ENCODE results near the gene LRRC43. TPM values are rescaled to one million over a fixed set of nuclear protein-coding genes. Genes with fewer than 3 reads are reported as not detected.

The LRRC43 gene
- total RNA-seq, 1 experiment from 2014 or later, result 0.46 TPM

- H3K23me2 ChIP-seq (ENCODE audit: insufficient read length, low read depth, low read length, poor library complexity, severe bottlenecking), result peaks cover 7% of the 10 kb centered on the region
- DNase-seq, result no peak
- no peaks in the 10 kb centered on the region for H3K79me1 ChIP-seq (ENCODE audit: insufficient read depth, low read depth, low read length, poor library complexity, severe bottlenecking)
- no peak overlapping the region for H2BK120ac ChIP-seq (ENCODE audit: low read depth, low read length, poor library complexity, severe bottlenecking)
- no peak overlapping the region for H2AK5ac ChIP-seq (ENCODE audit: insufficient read length, low read length)
- H2BK12ac ChIP-seq (ENCODE audit: insufficient read length, low read depth, low read length), result no peak overlapping the region
- no peak for TF ChIP-seq CTCF (conservative IDR thresholded peaks at IDR 0.05)
- H2AFZ ChIP-seq (ENCODE audit: low read length), result no peak overlapping the region
- Mint-ChIP-seq H3K27ac (no peak overlapping the region), H3K36me3 (ENCODE audit: insufficient read depth in 1 of 3, low read depth in 3 of 3) (peaks cover 16 to 31% (median 26%) of the 10 kb centered on the region in 3 experiments; a peak in 6 of 7 replicates), H3K4me1 (peaks cover 25 to 30% of the 10 kb centered on the region in 2 experiments), H3K4me3 (peak overlapping the region; percentile 53 to 75), H3K9me3 (no peaks in the 10 kb centered on the region), H3K27me3 (ENCODE audit: low read depth) (peaks cover 50% of the 10 kb centered on the region)
- H2BK20ac ChIP-seq (ENCODE audit: low read depth, low read length, poor library complexity, severe bottlenecking), result no peak overlapping the region
- H3K23ac ChIP-seq (ENCODE audit: insufficient read length, low read depth, low read length), result no peak overlapping the region
- WGBS (ENCODE audit: extremely low coverage, insufficient read length, low lambda C conversion rate), result no CpG with 5 or more reads among the region's 23 CpGs
- no peak overlapping the region for H3K18ac ChIP-seq (ENCODE audit: insufficient read length, low read depth, low read length)
- H4K5ac ChIP-seq (ENCODE audit: insufficient read length, low read depth, low read length), result no peak overlapping the region
- H2BK5ac ChIP-seq (ENCODE audit: insufficient read length, low read length), result no peak overlapping the region
- no peak overlapping the region for H3K14ac ChIP-seq (ENCODE audit: insufficient read depth, low read length)
- H3K27ac ChIP-seq (ENCODE audit: insufficient read length, low read depth, low read length), result no peak overlapping the region
- no peak overlapping the region for H4K8ac ChIP-seq (replicated peaks; ENCODE audit: insufficient read length, low read depth, low read length)
- no peak overlapping the region for H4K91ac ChIP-seq (ENCODE audit: insufficient read length, low read depth, low read length)
- no peaks in the 10 kb centered on the region for H3K79me2 ChIP-seq (ENCODE audit: insufficient read depth, low read length)
- H3K4me1 ChIP-seq (ENCODE audit: insufficient read depth, low read length), result no peaks in the 10 kb centered on the region; the same call in 1 of the 2 replicates
- H3K27me3 ChIP-seq (ENCODE audit: insufficient read depth, low read length), result peaks cover 4% of the 10 kb centered on the region; the same call in 1 of the 2 replicates
- H2BK15ac ChIP-seq (ENCODE audit: low read depth, low read length), result no peak overlapping the region
- H3K9ac ChIP-seq (ENCODE audit: extremely low read depth, insufficient read length, low read length), result no peak overlapping the region
- no peak overlapping the region for H3K4ac ChIP-seq (ENCODE audit: low read depth, low read length)
- no peak overlapping the region for H3K56ac ChIP-seq (ENCODE audit: insufficient read length, low read depth, low read length)
- H3K4me2 ChIP-seq (ENCODE audit: insufficient read depth, insufficient read length, low read length), result no peak overlapping the region
- no peaks in the 10 kb centered on the region for H3K9me3 ChIP-seq (ENCODE audit: control insufficient read depth, low read depth, low read length)
- H4K20me1 ChIP-seq (ENCODE audit: control insufficient read depth, insufficient read depth, insufficient read length), result no peaks in the 10 kb centered on the region
- no peak overlapping the region for H3T11ph ChIP-seq (ENCODE audit: low read length)
These were observed 22.4 kb downstream of the LRRC43 start for GRCh38 chr12:122205053-122205925.
